ENCODE data around the gene BRMS1L.
A peak's percentile ranks its signal among the peaks of the same experiment; 100 is the strongest.

BRMS1L gene

DNA sequence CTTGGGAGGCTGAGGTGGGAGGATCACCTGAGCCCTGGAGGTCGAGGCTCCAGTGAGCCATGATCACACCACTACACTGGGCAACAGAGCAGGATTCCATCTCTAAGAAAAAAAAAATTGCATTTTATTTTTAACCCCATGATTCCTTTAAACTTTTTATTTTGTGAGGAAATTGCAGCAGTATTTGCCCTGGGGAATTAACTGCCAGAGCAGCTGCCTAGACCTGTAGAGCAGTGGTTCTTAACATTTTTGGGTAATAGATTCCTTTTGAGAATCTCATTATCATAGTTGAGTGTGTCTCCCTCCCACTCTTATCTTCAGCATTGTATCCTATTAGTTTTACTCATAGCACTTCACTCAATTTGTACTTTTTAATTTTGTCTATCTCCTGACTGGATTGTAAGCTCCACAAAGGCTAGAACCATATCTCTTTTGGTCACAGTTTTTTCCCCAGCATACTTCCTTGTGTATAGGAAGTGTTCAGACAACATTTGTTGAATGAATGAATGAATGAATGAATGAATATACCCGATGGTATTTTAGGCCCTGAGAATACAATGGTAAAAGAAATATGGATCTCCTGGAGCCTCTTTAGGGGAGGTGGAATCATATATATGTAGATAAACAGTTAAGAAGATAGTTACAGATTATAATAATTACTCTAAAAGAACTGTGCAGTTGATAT, 40.6 kb downstream of the BRMS1L start:
- DNase-seq, result no peak

GRCh38 chr14:35867280-35867629, 41.1 kb downstream of the BRMS1L start:
- DNase-seq, result no peak

DNA sequence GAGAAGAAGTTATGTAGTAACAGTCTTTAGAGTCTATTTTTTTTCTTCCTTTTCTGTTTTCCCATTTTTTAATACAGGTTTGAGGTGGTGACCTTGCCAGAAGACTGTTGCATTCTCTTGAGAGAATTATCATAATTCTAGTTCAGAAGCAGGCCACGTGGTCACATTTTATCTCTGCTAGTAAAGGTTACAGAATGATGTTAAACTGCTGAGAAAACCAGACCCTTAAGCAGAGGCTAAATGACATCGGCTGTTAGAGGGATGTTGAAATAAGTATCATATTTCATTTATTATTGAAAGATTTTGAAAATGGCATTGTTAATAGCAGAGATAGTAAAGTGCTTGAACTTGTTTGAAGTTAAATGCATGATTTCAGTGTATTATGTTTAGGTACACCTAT, 49.2 kb downstream of the BRMS1L start:
- no peak for DNase-seq

- no peak for DNase-seq
Observed at GRCh38 chr14:35877276-35877675, 51.1 kb downstream of the BRMS1L start.

DNA sequence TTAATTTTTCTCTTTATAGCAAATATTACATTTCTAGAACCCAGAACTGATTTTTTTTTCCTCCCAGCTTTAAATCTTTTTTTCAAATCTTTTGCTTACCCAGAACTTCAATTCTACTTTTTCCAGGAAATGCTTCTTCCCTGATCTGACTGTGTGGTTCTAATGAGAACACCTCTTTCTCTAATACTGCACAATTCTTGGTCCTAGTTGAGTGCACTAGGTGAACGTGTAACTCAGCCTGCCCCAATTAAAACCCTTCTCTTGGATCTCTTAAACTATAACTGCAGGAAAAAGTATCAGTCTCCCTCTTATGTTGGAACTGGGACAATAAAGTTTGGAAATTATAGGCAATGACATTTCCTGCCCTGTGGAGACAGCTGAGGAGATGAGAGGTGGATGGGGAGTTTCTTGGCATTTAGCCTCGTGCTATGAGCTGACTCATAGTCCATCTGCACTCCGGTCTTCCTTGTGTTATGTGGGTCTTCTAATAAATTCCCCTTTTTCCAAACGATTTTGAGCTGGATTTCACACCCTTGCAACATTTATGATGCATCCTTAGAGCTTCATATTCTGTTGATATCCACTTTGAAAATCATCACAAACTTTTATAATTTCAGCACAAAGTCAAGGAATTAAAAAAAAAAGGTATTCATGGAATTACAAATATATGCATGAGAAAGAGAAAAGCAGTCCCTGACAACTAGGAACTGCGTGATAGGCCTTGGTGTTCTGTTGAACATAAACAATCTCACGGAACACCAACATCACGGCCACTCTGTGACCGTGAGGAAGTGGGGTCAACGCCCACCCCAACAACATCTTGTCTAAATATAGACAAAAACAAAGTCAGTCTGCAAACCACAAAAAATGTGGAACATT, 52.4 kb downstream of the BRMS1L start:
- no peak for DNase-seq

DNA sequence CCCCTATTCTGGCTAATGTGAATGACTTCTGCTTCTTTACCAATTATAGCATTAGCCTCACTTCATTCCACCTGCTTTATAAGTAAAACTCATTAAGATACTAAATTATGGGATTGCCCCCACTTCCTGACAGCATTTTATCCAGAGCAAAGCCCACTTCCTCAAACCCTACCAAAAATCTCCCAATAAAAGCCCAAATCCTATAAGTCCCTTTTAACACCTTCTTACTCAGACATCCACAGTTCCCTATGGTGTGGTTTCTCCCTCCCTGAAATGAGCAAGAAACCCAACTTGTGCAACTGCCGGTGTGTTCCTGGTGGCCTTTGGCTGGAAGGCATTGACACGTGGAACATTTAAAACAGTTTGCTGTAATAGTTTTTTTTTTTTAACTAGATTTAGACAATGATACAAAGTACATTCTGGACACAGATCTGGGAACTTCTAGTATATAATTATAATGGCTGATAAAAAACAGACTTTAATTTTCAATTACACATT, 53.1 kb downstream of the BRMS1L start:
- DNase-seq, result no peak

GRCh38 chr14:35879654-35880249, 53.6 kb downstream of the BRMS1L start:
- peak; percentile 9 for DNase-seq

GRCh38 chr14:35881280-35881679, 55.1 kb downstream of the BRMS1L start:
- DNase-seq, result no peak

GRCh38 chr14:35883677-35884293, 57.6 kb downstream of the BRMS1L start:
- peak; percentile 28 for DNase-seq

- DNase-seq, result no peak
Observed at GRCh38 chr14:35890308-35890707, 64.2 kb downstream of the BRMS1L start.

DNA sequence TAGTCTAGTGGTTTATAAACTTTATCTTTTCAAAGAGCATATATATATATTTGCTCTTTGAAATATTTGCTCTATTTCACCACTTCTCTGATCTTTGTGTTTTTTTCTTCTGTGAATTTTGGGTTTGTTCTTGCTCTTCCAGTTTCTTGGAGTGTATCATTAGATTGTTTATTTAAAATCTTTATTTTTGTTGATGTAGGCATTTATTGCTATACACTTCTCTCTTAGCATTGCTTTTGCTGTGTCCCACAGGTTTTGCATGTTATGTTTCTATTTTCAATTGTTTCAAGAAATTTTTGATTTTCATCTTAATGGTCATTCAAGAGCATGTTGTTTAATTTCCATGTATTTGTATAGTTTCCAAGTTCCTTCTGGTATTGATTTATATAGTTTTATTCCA, 69.1 kb downstream of the BRMS1L start:
- DNase-seq, result no peak

- DNase-seq, result peak; percentile 83
Observed at GRCh38 chr14:35897616-35898111, 71.5 kb downstream of the BRMS1L start.

GRCh38 chr14:35898217-35898775, 72.2 kb downstream of the BRMS1L start:
- peak; percentile 9 for DNase-seq

GRCh38 chr14:35900741-35901140, 74.6 kb downstream of the BRMS1L start:
- DNase-seq, result no peak

DNA sequence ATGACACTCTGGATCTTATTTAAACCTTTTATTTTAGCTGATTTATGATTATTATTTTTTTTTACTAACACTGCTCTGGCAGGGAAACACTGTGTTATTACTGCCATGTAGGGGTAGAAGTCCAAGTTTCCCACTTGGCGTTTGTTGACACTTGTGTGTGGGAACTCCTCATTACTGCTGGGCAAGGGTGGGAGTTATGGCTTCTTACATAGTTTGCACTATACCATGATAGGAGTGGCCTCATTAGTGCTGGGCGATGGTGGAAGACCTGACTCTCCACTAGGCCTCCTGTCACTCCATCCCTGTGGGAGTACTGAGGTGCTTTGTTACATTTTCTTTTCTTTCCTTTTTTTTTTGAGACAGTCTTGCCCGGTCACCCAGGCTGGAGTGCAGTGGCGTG, 83.5 kb downstream of the BRMS1L start:
- DNase-seq, result no peak

GRCh38 chr14:35910191-35910590, 84.1 kb downstream of the BRMS1L start:
- DNase-seq, result no peak

GRCh38 chr14:35911097-35911496, 85.0 kb downstream of the BRMS1L start:
- no peak for DNase-seq

GRCh38 chr14:35915185-35915584, 89.0 kb downstream of the BRMS1L start:
- DNase-seq, result no peak

- no peak for DNase-seq
Observed at GRCh38 chr14:35915775-35916174, 89.6 kb downstream of the BRMS1L start.
